Measurements from ENCODE around the gene CHRNA1.

DNA sequence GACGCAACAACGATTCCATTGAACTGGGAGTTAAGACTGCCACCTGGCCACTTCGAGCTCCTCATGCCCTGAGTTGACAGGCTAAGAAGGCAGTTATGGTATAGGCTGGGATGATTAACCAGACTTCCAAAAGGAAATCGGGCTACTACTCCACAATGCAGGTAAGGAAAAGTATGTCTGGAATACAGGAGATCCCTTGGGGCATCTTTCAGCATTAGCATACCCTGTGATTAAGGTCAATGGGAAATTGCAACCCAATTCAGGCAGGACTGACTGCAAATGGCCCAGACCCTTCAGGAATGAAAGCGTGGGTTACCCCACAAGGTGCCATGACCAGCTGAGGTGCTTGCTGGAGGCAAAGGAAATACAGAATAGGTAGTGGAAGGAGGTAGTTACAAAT lies 19.1 kb downstream of the CHRNA1 start:
- TF ChIP-seq CTCF (IDR thresholded peaks at IDR 0.05) = no peak
- TF ChIP-seq POLR2AphosphoS5 (IDR thresholded peaks at IDR 0.05) = no peak
